ENCODE measurements around the gene PLEKHN1.

- TF ChIP-seq CTCF (IDR thresholded peaks at IDR 0.05; ENCODE audit: low read length) (no peak), EZH2 (optimal IDR thresholded peaks at IDR 0.05; ENCODE audit: low read depth, low read length) (no peak), EZH2phosphoT487 (IDR thresholded peaks at IDR 0.05; ENCODE audit: low read length) (no peak)
Observed at GRCh38 chr1:992362-992761, 26.1 kb downstream of the PLEKHN1 start.
